Measurements from ENCODE around the gene PPP1R3E. TPM values are rescaled to one million over a fixed set of nuclear protein-coding genes. Genes with fewer than 3 reads are reported as not detected.

PPP1R3E gene
- total and polyA plus RNA-seq, 2 of the 13 experiments (the other 11 are each of a cell fraction or from before 2014, with no cell fraction given): 16.5 to 26.5 TPM

GRCh38 chr14:23301969-23302289, 730 bp downstream of the PPP1R3E start (continued):
- TF ChIP-seq ZNF232 (CRISPR knock-in tag; IDR thresholded peaks at IDR 0.05; ENCODE audit: borderline replicate concordance): peak; percentile 95
- TF ChIP-seq DR1 (CRISPR knock-in tag; IDR thresholded peaks at IDR 0.05): 0 out of 2 replicates have a peak, but pooled peaks have one; percentile 49
- peak; percentile 65 for TF ChIP-seq SAP130 (CRISPR knock-in tag; IDR thresholded peaks at IDR 0.05; ENCODE audit: low read depth)
- 0 out of 2 replicates have a peak, but pooled peaks have one; percentile 2 for TF ChIP-seq ELF4 (CRISPR knock-in tag; IDR thresholded peaks at IDR 0.05; ENCODE audit: borderline replicate concordance)
- TF ChIP-seq NKX3-1 (CRISPR knock-in tag; IDR thresholded peaks at IDR 0.05): peak; percentile 95
- TF ChIP-seq EZH2 (conservative IDR thresholded peaks at IDR 0.05; ENCODE audit: low read depth, low read length): no peak
- TF ChIP-seq NPAS2 (CRISPR knock-in tag; IDR thresholded peaks at IDR 0.05; ENCODE audit: borderline replicate concordance): no peak
- peak; percentile 92; the same call in 1 of the 2 replicates for TF ChIP-seq NFAT5 (CRISPR knock-in tag; IDR thresholded peaks at IDR 0.05)
- TF ChIP-seq ZNF841 (CRISPR knock-in tag; IDR thresholded peaks at IDR 0.05; ENCODE audit: borderline replicate concordance): no peak
- TF ChIP-seq FOXA3 (CRISPR knock-in tag; IDR thresholded peaks at IDR 0.05): 0 out of 2 replicates have a peak, but pooled peaks have one; percentile 30
- TF ChIP-seq SMARCC2 (IDR thresholded peaks at IDR 0.05): no peak
- TF ChIP-seq SIN3A (IDR thresholded peaks at IDR 0.05; ENCODE audit: borderline replicate concordance, low read depth, low read length): 0 out of 2 replicates have a peak, but pooled peaks have one; percentile 21
- TF ChIP-seq POLR2A (IDR thresholded peaks at IDR 0.05; ENCODE audit: insufficient read depth in 1 of 2, low read depth in 2 of 2, low read length in 2 of 2): peak in 1 of 2 experiments; percentile 97; a peak in 2 of 4 replicates
- peak; percentile 66; the same call in 1 of the 2 replicates for TF ChIP-seq ZBTB7B (CRISPR knock-in tag; IDR thresholded peaks at IDR 0.05)
